Hepatocyte (in vitro differentiated cells): ENCODE data around the gene MIEF1. TPM values are rescaled to one million over a fixed set of nuclear protein-coding genes. Genes with fewer than 3 reads are reported as not detected.

ENCODE experiments used
- DNase-seq: peaks from one replicate; pipeline ENCODE4 v3.0.0-alpha.2; 2016; ENCODE audit warnings: low spot score
- H2AFZ ChIP-seq: fragments of 200-600 bp; sonication (generic); 2 replicates; pipeline ENCODE4 v1.6.0; 2016; ENCODE audit warnings: antibody characterized with exemption, mild to moderate bottlenecking
- H3K27ac ChIP-seq: fragments of 200-600 bp; sonication (generic); 2 replicates; pipeline ENCODE4 v1.5.1; 2016; ENCODE audit warnings: mild to moderate bottlenecking
- H3K27me3 ChIP-seq: fragments of 200-600 bp; sonication (generic); 2 replicates; pipeline ENCODE4 v1.6.1; 2016
- H3K36me3 ChIP-seq: fragments of 200-600 bp; sonication (generic); replicated peaks from 2 replicates; pipeline ENCODE4 v1.5.1; 2016; ENCODE audit warnings: low read depth; ENCODE audit not compliant: insufficient read depth
- H3K4me1 ChIP-seq: fragments of 200-600 bp; sonication (generic); 2 replicates; pipeline ENCODE4 v1.5.1; 2016; ENCODE audit warnings: mild to moderate bottlenecking, moderate library complexity; ENCODE audit not compliant: insufficient read depth
- H3K4me2 ChIP-seq: fragments of 200-600 bp; sonication (generic); 2 replicates; pipeline ENCODE4 v1.6.0; 2016
- H3K4me3 ChIP-seq: fragments of 200-600 bp; sonication (generic); 2 replicates; pipeline ENCODE4 v1.5.1; 2016; ENCODE audit warnings: mild to moderate bottlenecking
- H3K79me2 ChIP-seq: fragments of 200-600 bp; sonication (generic); 2 replicates; pipeline ENCODE4 v1.6.0; 2017; ENCODE audit warnings: mild to moderate bottlenecking
- H3K9me2 ChIP-seq: fragments of 200-600 bp; sonication (generic); replicated peaks from 2 replicates; pipeline ENCODE4 v1.6.0; 2017; ENCODE audit warnings: mild to moderate bottlenecking; ENCODE audit not compliant: insufficient read depth
- H3K9me3 ChIP-seq: fragments of 200-600 bp; sonication (generic); 2 replicates; pipeline ENCODE4 v1.5.1; 2016; ENCODE audit warnings: low read depth, mild to moderate bottlenecking
- H4K20me1 ChIP-seq: fragments of 200-600 bp; sonication (generic); 2 replicates; pipeline ENCODE4 v1.6.0; 2016; ENCODE audit warnings: mild to moderate bottlenecking; ENCODE audit not compliant: insufficient read depth, poor library complexity, severe bottlenecking
- CTCF ChIP-seq: fragments of 200-600 bp; sonication (generic); IDR thresholded peaks from 2 replicates; pipeline ENCODE4 v1.5.1; 2016; ENCODE audit warnings: antibody characterized with exemption, mild to moderate bottlenecking; ENCODE audit not compliant: poor library complexity
- EZH2 ChIP-seq: fragments of 200-600 bp; sonication (generic); IDR thresholded peaks from 2 replicates; pipeline ENCODE4 v1.6.1; 2016; ENCODE audit warnings: antibody characterized with exemption, mild to moderate bottlenecking, borderline replicate concordance
- EZH2phosphoT487 ChIP-seq: fragments of 200-600 bp; sonication (generic); IDR thresholded peaks from one replicate; pipeline ENCODE4 v1.6.1; 2018; ENCODE audit warnings: antibody characterized with exemption, mild to moderate bottlenecking, low read depth, moderate library complexity; ENCODE audit not compliant: unreplicated experiment, severe bottlenecking
- WGBS: methylation state at CpG from one replicate; pipeline ENCODE4 v1.1.6; 2016; ENCODE audit warnings: low lambda C conversion rate; ENCODE audit errors: missing lambda C conversion rate; 5-methylcytosine and 5-hydroxymethylcytosine counted together
- polyA plus RNA-seq: library from polyadenylated mRNA; unstranded; fragments of >200 nt; fragmentation: Nextera tagmentation; extraction: Ambion mirVana; gene quantifications from 2 replicates; pipeline ENCODE4 v1.2.1, GENCODE V29; 2016
- total RNA-seq: library from RNA; depleted of rRNA; stranded (reverse); fragments of >200 nt; gene quantifications from 2 replicates; pipeline ENCODE4 v1.2.3, GENCODE V29; 2014

Gene MIEF1
- total and polyA plus RNA-seq, 2 experiments from 2014 or later: 22.2 to 31.8 TPM

GRCh38 chr22:39466228-39467006, 35.7 kb upstream of the MIEF1 start:
- Histone ChIP-seq H3K4me2 (no peak overlapping the region), H2AFZ (no peak overlapping the region), H3K27me3 (no peaks in the 10 kb centered on the region), H3K4me3 (no peak overlapping the region), H3K4me1 (peaks cover 46% of the 10 kb centered on the region), H3K36me3 (no peaks in the 10 kb centered on the region), H3K27ac (peak overlapping the region; percentile 4), H3K9me2 (no peaks in the 10 kb centered on the region), H3K9me3 (no peaks in the 10 kb centered on the region), H4K20me1 (no peaks in the 10 kb centered on the region), H3K79me2 (peaks cover 58% of the 10 kb centered on the region)
- WGBS: 85% methylated on average over 21 of the region's 21 CpGs
- DNase-seq: no peak
- no peak for TF ChIP-seq CTCF
- TF ChIP-seq EZH2: no peak
- no peak for TF ChIP-seq EZH2phosphoT487

- no peaks in the 10 kb centered on the region for H3K9me3 ChIP-seq
- no peak overlapping the region for H3K4me3 ChIP-seq
- no peaks in the 10 kb centered on the region for H3K36me3 ChIP-seq
- no peak overlapping the region for H3K4me2 ChIP-seq
- peaks cover 51% of the 10 kb centered on the region for H3K4me1 ChIP-seq
- DNase-seq: no peak
- no peak overlapping the region for H3K27ac ChIP-seq
- 95% methylated on average over 17 of the region's 17 CpGs for WGBS
- no peaks in the 10 kb centered on the region for H4K20me1 ChIP-seq
- no peaks in the 10 kb centered on the region for H3K9me2 ChIP-seq
- peaks cover 49% of the 10 kb centered on the region for H3K79me2 ChIP-seq
- H2AFZ ChIP-seq: no peak overlapping the region
- TF ChIP-seq EZH2 (no peak), CTCF (no peak), EZH2phosphoT487 (no peak)
- no peaks in the 10 kb centered on the region for H3K27me3 ChIP-seq
These were observed 34.6 kb upstream of the MIEF1 start for GRCh38 chr22:39467390-39467895.

GRCh38 chr22:39468487-39469325, 33.4 kb upstream of the MIEF1 start:
- Histone ChIP-seq H3K27ac (peak overlapping the region; percentile 98), H3K36me3 (no peaks in the 10 kb centered on the region), H4K20me1 (no peaks in the 10 kb centered on the region), H3K4me1 (peaks cover 56% of the 10 kb centered on the region), H3K4me2 (peak overlapping the region; percentile 69), H2AFZ (no peak overlapping the region), H3K9me3 (no peaks in the 10 kb centered on the region), H3K4me3 (no peak overlapping the region), H3K27me3 (no peaks in the 10 kb centered on the region), H3K9me2 (no peaks in the 10 kb centered on the region), H3K79me2 (peaks cover 38% of the 10 kb centered on the region)
- WGBS: 87% methylated on average over 16 of the region's 18 CpGs
- DNase-seq: peak; percentile 53
- TF ChIP-seq EZH2 (no peak), EZH2phosphoT487 (no peak), CTCF (no peak)
